Body of pancreas (tissue), 4 donors: ENCODE data around the gene MT1B.

ENCODE experiments used
- CTCF ChIP-seq, 7 experiments: fragments of 450-650 bp in 4 of 7; fragments of 200-600 bp in 3 of 7; sonication (generic) in 3 of 7; IDR thresholded peaks; one replicate each; pipeline ENCODE4 v1.5.1; 2016 to 2019; ENCODE audit warnings: antibody characterized with exemption in 7 of 7
- POLR2A ChIP-seq, 3 donors: fragments of 450-650 bp; IDR thresholded peaks; one replicate each; pipeline ENCODE4 v1.6.1; 2016; ENCODE audit warnings: antibody characterized with exemption in 3 of 3, mild to moderate bottlenecking in 2 of 3

GRCh38 chr16:56604966-56605365 lies 46.7 kb upstream of the MT1B start:
- TF ChIP-seq CTCF (IDR thresholded peaks at IDR 0.05) (no peak), POLR2A (IDR thresholded peaks at IDR 0.05) (no peak)
